ENCODE results near the gene DGKE. TPM values are rescaled to one million over a fixed set of nuclear protein-coding genes. Genes with fewer than 3 reads are reported as not detected.
A peak's percentile ranks its signal among the peaks of the same experiment; 100 is the strongest.

Gene DGKE
- total RNA-seq, 2 experiments from 2014 or later, result 34.2 to 35.7 TPM

DNA sequence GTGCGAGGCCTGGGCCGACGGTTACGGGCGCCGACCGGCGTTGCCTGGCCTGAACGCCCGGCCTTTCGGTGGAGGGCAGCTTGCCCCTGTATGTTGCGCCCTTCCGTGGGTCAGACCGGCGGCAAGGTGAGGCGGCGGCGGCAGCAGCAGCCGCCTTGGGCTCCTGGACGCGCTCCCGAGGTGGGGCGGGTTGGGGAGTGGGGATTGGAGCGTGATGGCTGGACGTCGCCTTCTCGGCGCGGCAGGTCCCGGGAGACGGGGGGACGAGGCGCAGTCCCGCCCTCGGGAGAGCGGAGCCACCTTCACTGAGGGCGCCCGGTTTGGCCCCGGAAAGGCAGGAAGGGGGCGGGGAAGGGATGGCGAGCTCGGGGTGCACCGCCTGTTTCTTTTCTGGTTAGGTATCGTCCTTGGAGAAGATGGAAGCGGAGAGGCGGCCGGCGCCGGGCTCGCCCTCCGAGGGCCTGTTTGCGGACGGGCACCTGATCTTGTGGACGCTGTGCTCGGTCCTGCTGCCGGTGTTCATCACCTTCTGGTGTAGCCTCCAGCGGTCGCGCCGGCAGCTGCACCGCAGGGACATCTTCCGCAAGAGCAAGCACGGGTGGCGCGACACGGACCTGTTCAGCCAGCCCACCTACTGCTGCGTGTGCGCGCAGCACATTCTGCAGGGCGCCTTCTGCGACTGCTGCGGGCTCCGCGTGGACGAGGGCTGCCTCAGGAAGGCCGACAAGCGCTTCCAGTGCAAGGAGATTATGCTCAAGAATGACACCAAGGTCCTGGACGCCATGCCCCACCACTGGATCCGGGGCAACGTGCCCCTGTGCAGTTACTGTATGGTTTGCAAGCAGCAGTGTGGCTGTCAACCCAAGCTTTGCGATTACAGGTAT lies 671 bp downstream of the DGKE start:
- Mint-ChIP-seq H3K27me3 (no peaks in the 10 kb centered on the region), H3K9me3 (no peaks in the 10 kb centered on the region), H3K27ac (peak overlapping the region; percentile 94), H3K4me1 (peaks cover 69% of the 10 kb centered on the region), H3K4me3 (peak overlapping the region; percentile 93), H3K36me3 (ENCODE audit: low read depth) (peaks cover 66% of the 10 kb centered on the region)
- ChIA-PET CTCF (interaction anchor here (0.9 to 2.1 kb wide), 10 partner anchors 9 to 126 kb away, joined by 3 to 8 read pairs (median 4); partner anchors contain the start of genes COIL and TRIM25), POLR2A (interaction anchor here (0.7 to 3.4 kb wide), 16 partner anchors 8 to 251 kb away, joined by 3 to 14 read pairs (median 5); partner anchors contain the start of genes AKAP1 and SCPEP1)
- DNase-seq, result peak; percentile 76

DNA sequence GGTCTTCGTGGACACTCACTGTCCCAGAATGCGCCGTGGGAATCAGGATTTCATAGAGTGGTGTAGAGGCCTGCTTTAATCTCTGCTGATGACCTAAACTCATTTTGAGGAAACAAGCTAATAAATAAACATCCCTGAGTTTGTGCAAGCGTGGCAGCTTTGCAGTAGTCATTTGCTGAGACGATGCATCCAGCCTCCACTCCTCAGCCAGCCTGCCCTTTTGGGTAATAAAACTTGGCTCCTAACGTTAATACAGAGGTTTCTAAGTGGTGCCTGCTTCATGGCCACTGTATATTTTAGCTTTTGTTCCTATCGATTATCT lies 1.3 kb downstream of the DGKE start:
- no peaks in the 10 kb centered on the region for H3K9me3 Mint-ChIP-seq

DNA sequence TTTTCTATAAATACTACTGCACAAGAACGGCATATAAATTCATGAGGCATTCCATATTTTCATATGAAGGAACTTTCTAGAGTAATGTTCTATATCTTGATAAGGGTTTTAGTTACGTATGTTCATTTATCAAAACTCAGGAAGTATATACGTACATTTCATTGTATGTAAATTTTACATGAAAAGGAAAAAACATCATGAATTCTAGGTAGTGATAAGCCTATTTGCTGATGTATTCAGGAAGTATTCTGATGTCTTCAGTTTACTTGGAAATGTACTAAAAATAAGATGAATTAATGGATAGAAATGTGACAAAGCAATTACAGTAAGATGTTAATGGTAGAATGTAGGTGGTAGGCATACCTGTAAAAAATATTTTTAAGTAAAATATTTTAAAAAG lies 4.7 kb downstream of the DGKE start:
- H3K27me3 Mint-ChIP-seq, result no peaks in the 10 kb centered on the region
- POLR2A ChIA-PET, result interaction anchor here (0.6 to 0.8 kb wide), 2 partner anchors 49 to 140 kb away, joined by 3 to 5 read pairs; no protein-coding TSS in a partner anchor
- no peaks in the 10 kb centered on the region for H3K9me3 Mint-ChIP-seq
- peaks cover 48% of the 10 kb centered on the region for H3K4me1 Mint-ChIP-seq
- H3K36me3 Mint-ChIP-seq (ENCODE audit: low read depth), result peaks cover 45% of the 10 kb centered on the region
- peak overlapping the region; percentile 33 for H3K4me3 Mint-ChIP-seq
- peak overlapping the region; percentile 32 for H3K27ac Mint-ChIP-seq
- CTCF ChIA-PET, result interaction anchor here (0.9 to 1.1 kb wide), 2 partner anchors 19 to 24 kb away, joined by 3 to 4 read pairs; no protein-coding TSS in a partner anchor
- no peak for DNase-seq

More for the DNA sequence above, 1.3 kb downstream of the DGKE start:
- ChIA-PET POLR2A (interaction anchor here (0.7 to 3.1 kb wide), 12 partner anchors 7 to 143 kb away, joined by 3 to 12 read pairs (median 5); partner anchors contain the start of gene SCPEP1), CTCF (interaction anchor here (0.9 to 2.1 kb wide), 8 partner anchors 10 to 106 kb away, joined by 3 to 8 read pairs (median 4); partner anchors contain the start of gene TRIM25)
- peaks cover 63% of the 10 kb centered on the region for H3K36me3 Mint-ChIP-seq (ENCODE audit: low read depth)
- DNase-seq, result no peak
- no peaks in the 10 kb centered on the region for H3K27me3 Mint-ChIP-seq
- peak overlapping the region; percentile 94 for H3K27ac Mint-ChIP-seq
- peaks cover 68% of the 10 kb centered on the region for H3K4me1 Mint-ChIP-seq
- H3K4me3 Mint-ChIP-seq, result peak overlapping the region; percentile 93

DNA sequence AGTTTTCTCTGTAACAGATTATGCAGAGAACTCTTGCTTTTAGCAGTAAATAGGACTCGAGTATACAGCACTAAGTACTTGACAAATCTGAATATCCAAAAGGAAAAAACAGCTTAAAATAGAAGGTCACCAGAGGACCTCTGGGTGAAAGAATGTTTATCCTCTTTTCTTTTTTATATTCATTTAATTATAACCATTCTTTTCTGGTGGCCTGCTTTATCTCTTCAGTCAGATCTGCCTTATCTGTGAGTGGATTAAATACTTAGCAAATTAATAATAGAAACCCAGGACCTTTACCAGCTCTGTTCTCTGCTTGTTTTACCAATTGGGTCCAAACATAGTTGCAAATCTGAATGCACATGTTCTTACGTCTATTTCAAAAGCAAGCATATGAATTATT lies 8.6 kb downstream of the DGKE start:
- Mint-ChIP-seq H3K36me3 (ENCODE audit: low read depth) (peaks cover 39% of the 10 kb centered on the region), H3K9me3 (no peaks in the 10 kb centered on the region), H3K27ac (no peak overlapping the region), H3K27me3 (no peaks in the 10 kb centered on the region), H3K4me3 (no peak overlapping the region), H3K4me1 (peaks cover 22% of the 10 kb centered on the region)
- ChIA-PET CTCF (interaction anchor here (0.8 to 1.2 kb wide), 2 partner anchors 23 to 97 kb away, joined by 3 to 5 read pairs; no protein-coding TSS in a partner anchor), POLR2A (interaction anchor here (0.7 to 1.8 kb wide), 2 partner anchors 9 to 72 kb away, joined by 3 to 12 read pairs; partner anchors contain the start of genes C17orf67, DGKE and TRIM25)
- no peak for DNase-seq

DNA sequence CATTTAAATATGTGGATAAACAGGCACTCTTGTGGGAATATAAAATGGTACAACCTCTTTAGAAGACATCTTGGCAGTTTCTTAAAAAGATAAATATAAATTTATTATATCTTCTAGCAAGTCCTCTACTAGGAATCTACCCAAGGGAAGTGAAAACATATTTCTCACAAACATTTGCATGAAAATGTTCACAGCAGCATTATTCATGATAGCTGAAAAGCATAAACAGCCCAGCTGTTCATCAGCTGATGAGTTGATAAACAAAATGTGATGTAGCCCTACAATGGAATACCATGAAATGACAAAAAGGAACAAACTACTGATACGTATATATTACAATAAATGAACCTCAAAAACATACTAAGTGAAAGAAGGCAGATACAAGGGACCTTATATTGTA lies 12.0 kb downstream of the DGKE start:
- no peak for DNase-seq
- Mint-ChIP-seq H3K9me3 (no peaks in the 10 kb centered on the region), H3K4me1 (no peaks in the 10 kb centered on the region), H3K36me3 (ENCODE audit: low read depth) (peaks cover 46% of the 10 kb centered on the region), H3K4me3 (no peak overlapping the region), H3K27me3 (no peaks in the 10 kb centered on the region), H3K27ac (no peak overlapping the region)
- CTCF ChIA-PET, result interaction anchor here (0.8 to 1.0 kb wide), 2 partner anchors 12 to 27 kb away, joined by 3 to 4 read pairs; partner anchors contain the start of genes C17orf67 and DGKE
- POLR2A ChIA-PET, result interaction anchor here (1.9 kb wide), 1 partner anchor 11 kb away, joined by 9 read pairs; no protein-coding TSS in a partner anchor

DNA sequence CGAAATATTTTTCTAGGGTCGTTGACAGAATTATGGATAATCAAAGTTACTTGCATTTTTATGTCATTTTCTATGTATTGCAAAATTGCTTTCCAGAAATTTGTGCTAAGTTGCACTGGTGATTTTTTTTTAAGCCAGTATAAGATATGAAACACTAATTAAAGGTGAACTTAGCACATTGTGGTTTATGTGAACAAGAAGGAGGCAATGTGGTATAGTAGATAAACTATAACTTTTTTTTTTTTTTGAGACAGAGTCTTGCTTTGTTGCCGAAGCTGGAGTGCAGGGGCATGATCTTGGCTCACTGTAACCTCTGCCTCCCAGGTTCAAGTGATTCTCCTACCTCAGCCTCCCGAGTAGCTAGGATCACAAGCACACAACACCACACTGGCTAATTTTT lies 13.2 kb downstream of the DGKE start:
- H3K9me3 Mint-ChIP-seq, result no peaks in the 10 kb centered on the region
- H3K27me3 Mint-ChIP-seq, result no peaks in the 10 kb centered on the region
- no peak overlapping the region for H3K4me3 Mint-ChIP-seq
- DNase-seq, result no peak
- ChIA-PET CTCF (no interaction called here), POLR2A (no interaction called here)
- no peak overlapping the region for H3K27ac Mint-ChIP-seq
- peaks cover 53% of the 10 kb centered on the region for H3K36me3 Mint-ChIP-seq (ENCODE audit: low read depth)
- no peaks in the 10 kb centered on the region for H3K4me1 Mint-ChIP-seq

DNA sequence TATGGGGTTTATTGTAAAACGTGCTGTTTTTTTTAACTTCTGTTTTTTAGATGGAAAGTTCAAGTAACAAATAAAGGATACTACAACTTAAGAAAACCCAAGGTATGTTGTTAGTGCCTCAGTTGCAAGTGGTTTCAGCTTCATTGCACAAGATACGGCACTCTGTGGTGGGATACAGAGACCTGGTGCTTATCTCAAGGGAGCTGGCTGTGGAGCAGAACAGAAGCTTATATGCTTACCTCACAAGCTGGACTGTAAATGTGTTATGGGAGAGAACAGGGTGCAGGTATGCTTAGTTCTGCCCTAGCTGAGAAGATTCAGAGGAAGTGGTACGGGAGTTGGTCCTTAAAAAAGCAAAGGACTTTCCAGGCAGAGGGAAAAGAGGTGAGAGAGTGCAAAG lies 15.2 kb downstream of the DGKE start:
- H3K36me3 Mint-ChIP-seq (ENCODE audit: low read depth), result peaks cover 57% of the 10 kb centered on the region
- DNase-seq, result no peak
- CTCF ChIA-PET, result no interaction called here
- H3K27ac Mint-ChIP-seq, result no peak overlapping the region
- no peaks in the 10 kb centered on the region for H3K27me3 Mint-ChIP-seq
- no peak overlapping the region for H3K4me3 Mint-ChIP-seq
- no peaks in the 10 kb centered on the region for H3K4me1 Mint-ChIP-seq
- POLR2A ChIA-PET, result no interaction called here
- no peaks in the 10 kb centered on the region for H3K9me3 Mint-ChIP-seq

DNA sequence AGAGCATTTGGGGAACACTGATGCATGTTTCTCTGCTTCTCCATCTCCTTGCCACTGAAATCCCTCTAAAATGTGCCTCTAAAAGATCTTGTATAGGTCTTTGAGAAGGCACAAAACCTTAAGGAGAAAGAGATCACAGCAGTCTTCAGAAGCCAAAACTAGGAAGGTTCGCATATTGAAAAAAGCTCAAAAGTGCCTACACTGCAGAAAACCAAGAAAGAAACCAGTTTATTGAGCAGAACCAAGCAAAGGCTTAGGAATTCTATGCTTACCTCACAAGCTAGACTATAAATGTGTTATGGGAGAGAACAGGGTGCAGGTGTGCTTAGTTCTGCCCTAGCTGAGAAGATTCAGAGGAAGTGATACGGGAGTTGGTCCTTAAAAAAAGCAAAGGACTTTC lies 16.6 kb downstream of the DGKE start:
- no peak overlapping the region for H3K27ac Mint-ChIP-seq
- no peaks in the 10 kb centered on the region for H3K9me3 Mint-ChIP-seq
- H3K4me1 Mint-ChIP-seq, result no peaks in the 10 kb centered on the region
- DNase-seq, result no peak
- H3K4me3 Mint-ChIP-seq, result no peak overlapping the region
- no peaks in the 10 kb centered on the region for H3K27me3 Mint-ChIP-seq
- POLR2A ChIA-PET, result interaction anchor here (2.0 kb wide), 1 partner anchor 16 kb away, joined by 10 read pairs; the partner anchor contains the start of genes C17orf67 and DGKE
- peaks cover 59% of the 10 kb centered on the region for H3K36me3 Mint-ChIP-seq (ENCODE audit: low read depth)
- CTCF ChIA-PET, result interaction anchor here (1.5 kb wide), 1 partner anchor 15 kb away, joined by 4 read pairs; no protein-coding TSS in a partner anchor

DNA sequence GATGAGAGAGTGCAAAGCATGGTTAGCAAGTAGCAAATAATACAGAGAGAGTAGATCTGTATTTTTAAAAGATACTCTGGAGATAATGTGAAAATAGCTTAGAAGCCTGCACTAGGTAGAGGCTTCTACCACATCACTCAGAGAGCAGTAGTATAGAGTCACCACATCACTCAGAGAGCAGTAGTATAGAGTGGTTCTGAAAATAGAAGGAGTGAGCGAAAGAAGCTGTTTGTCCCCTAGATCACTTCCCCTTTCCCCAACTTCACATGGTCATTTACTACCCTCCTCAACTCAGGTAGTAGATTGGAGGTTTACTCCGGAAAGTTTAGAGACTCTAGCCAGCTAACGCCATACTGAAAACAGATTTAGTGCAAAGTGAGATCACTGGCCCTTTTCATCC lies 17.1 kb downstream of the DGKE start:
- H3K4me1 Mint-ChIP-seq, result no peaks in the 10 kb centered on the region

DNA sequence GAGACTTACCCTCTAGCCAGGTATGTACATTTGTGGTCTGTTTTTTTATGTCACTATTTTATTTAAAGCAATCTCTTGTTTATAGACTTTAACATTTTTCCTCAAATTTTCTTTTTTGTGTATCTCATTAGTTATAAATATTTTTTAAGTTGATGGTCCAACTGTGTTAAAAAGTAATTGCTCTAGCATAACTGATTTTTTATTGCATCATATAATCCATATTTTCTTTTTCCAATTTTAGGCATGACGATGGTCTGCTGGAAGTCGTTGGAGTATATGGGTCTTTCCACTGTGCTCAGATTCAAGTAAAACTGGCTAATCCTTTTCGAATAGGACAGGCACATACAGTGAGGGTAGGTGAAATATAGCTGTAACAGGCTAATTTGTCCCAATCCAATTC lies 27.9 kb downstream of the DGKE start:
- Mint-ChIP-seq H3K27me3 (no peaks in the 10 kb centered on the region), H3K4me3 (no peak overlapping the region), H3K36me3 (ENCODE audit: low read depth) (peaks cover 54% of the 10 kb centered on the region), H3K9me3 (no peaks in the 10 kb centered on the region), H3K4me1 (no peaks in the 10 kb centered on the region), H3K27ac (no peak overlapping the region)
- no peak for DNase-seq
- ChIA-PET CTCF (interaction anchor here (0.8 kb wide), 1 partner anchor 82 kb away, joined by 3 read pairs; no protein-coding TSS in a partner anchor), POLR2A (interaction anchor here (1.0 to 2.2 kb wide), 2 partner anchors 46 to 52 kb away, joined by 3 to 7 read pairs; partner anchors contain the start of gene TRIM25)

More for the DNA sequence above, 17.1 kb downstream of the DGKE start:
- Mint-ChIP-seq H3K4me3 (no peak overlapping the region), H3K36me3 (ENCODE audit: low read depth) (peaks cover 61% of the 10 kb centered on the region), H3K27me3 (no peaks in the 10 kb centered on the region), H3K9me3 (no peaks in the 10 kb centered on the region), H3K27ac (no peak overlapping the region)
- no peak for DNase-seq
- ChIA-PET POLR2A (interaction anchor here (2.0 kb wide), 1 partner anchor 16 kb away, joined by 10 read pairs; the partner anchor contains the start of genes C17orf67 and DGKE), CTCF (interaction anchor here (1.5 kb wide), 1 partner anchor 16 kb away, joined by 4 read pairs; no protein-coding TSS in a partner anchor)

DNA sequence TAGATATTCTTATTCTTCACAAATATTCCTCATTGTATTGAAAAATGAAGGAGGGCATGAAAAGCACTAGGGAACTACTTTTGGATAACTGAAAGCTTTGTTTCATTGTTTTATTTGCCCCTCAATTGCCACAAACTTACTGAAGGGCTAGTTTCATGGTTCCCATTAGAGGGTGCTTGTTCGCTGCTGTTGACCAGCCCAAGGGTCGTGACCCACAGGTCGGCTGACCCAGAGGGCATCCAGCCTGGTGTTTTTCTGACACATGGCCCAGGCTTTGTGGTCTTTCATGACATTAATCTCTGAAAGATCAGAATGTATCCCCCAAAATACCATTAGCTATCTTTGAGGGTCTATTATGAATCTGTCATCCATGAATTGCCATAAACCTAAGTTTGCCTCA lies 30.0 kb downstream of the DGKE start:
- H3K4me1 Mint-ChIP-seq, result no peaks in the 10 kb centered on the region
- DNase-seq, result no peak
- CTCF ChIA-PET, result interaction anchor here (0.6 to 2.3 kb wide), 3 partner anchors 31 to 97 kb away, joined by 3 to 9 read pairs (median 3); partner anchors contain the start of gene COIL
- H3K9me3 Mint-ChIP-seq, result no peaks in the 10 kb centered on the region
- no peak overlapping the region for H3K27ac Mint-ChIP-seq
- POLR2A ChIA-PET, result no interaction called here
- peaks cover 55% of the 10 kb centered on the region for H3K36me3 Mint-ChIP-seq (ENCODE audit: low read depth)
- H3K4me3 Mint-ChIP-seq, result no peak overlapping the region
- H3K27me3 Mint-ChIP-seq, result no peaks in the 10 kb centered on the region

DNA sequence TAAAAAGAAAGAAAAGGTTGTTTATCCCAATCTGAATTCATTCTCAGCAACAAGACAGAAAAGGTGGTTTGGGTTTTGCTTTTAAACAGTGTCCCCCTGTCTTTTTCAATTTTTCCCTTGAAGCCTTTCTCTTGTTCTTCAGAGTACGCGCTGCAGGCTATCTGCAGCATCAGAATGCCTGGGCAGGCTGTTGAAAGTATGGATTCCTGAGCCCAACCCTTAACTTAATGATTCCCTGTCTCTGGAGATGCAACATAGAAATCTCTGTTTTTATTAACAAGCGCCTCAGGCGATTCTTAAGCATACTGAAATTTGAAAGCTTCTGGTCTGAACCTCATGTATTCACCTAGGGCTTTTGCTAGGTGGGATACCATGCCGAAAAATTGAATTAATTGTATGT lies 32.1 kb downstream of the DGKE start:
- ChIA-PET CTCF (interaction anchor here (1.2 kb wide), 1 partner anchor 9 kb away, joined by 4 read pairs; no protein-coding TSS in a partner anchor), POLR2A (no interaction called here)
- Mint-ChIP-seq H3K4me1 (peaks cover 7% of the 10 kb centered on the region), H3K27ac (no peak overlapping the region), H3K9me3 (peaks cover 3% of the 10 kb centered on the region), H3K36me3 (ENCODE audit: low read depth) (peaks cover 59% of the 10 kb centered on the region), H3K4me3 (no peak overlapping the region), H3K27me3 (no peaks in the 10 kb centered on the region)
- DNase-seq, result no peak

DNA sequence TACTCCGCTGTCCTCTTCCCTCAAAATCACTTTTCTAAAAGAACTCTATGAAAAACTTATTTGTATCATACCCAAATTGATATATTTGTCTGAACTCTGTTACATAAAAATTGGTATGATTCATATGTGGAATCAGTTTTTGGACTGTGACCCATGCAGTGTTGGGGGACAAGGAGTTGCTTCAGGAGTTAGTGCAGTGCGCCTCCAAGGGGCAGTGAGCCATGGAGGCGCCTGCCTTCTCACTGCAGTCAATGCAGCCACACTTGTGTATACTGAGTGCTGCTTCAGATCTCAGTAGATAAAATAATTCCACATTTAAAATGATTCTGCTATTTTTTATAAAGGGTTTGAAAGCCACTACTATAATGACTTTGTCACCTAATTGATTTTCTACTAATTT lies 32.5 kb downstream of the DGKE start:
- ChIA-PET CTCF (no interaction called here), POLR2A (no interaction called here)
- H3K9me3 Mint-ChIP-seq, result peaks cover 3% of the 10 kb centered on the region
- peaks cover 56% of the 10 kb centered on the region for H3K36me3 Mint-ChIP-seq (ENCODE audit: low read depth)
- H3K27ac Mint-ChIP-seq, result no peak overlapping the region
- H3K4me3 Mint-ChIP-seq, result no peak overlapping the region
- DNase-seq, result no peak
- peaks cover 7% of the 10 kb centered on the region for H3K4me1 Mint-ChIP-seq
- H3K27me3 Mint-ChIP-seq, result no peaks in the 10 kb centered on the region

Measured in activated CD4-positive, alpha-beta memory T cell treated with anti-CD3 and anti-CD28 coated beads, Interleukin-2, amount 10 ng/mL, durations not matched to agents 7 days and 5 days (primary cell).